ENCODE results near the gene DGKA. TPM values are rescaled to one million over a fixed set of nuclear protein-coding genes. Genes with fewer than 3 reads are reported as not detected.

The DGKA gene
- total and polyA plus RNA-seq, 2 of the 13 experiments (the other 11 are each of a cell fraction or from before 2014, with no cell fraction given) = 2.4 to 5.4 TPM

- TF ChIP-seq ZNF687 (CRISPR knock-in tag; IDR thresholded peaks at IDR 0.05) = peak; percentile 74
- TF ChIP-seq JUND (CRISPR knock-in tag; IDR thresholded peaks at IDR 0.05) = no peak
- TF ChIP-seq RBM22 (optimal IDR thresholded peaks at IDR 0.05; ENCODE audit: low read length) = no peak
- TF ChIP-seq ZMYM4 (CRISPR knock-in tag; IDR thresholded peaks at IDR 0.05) = peak; percentile 34; the same call in 1 of the 2 replicates
- TF ChIP-seq HNF1A (IDR thresholded peaks at IDR 0.05; ENCODE audit: low read depth) = no peak
- TF ChIP-seq HNF1A (CRISPR knock-in tag; IDR thresholded peaks at IDR 0.05; ENCODE audit: borderline replicate concordance) = peak; percentile 27; the same call in 1 of the 2 replicates
- no peak for TF ChIP-seq ZSCAN31 (CRISPR knock-in tag; IDR thresholded peaks at IDR 0.05; ENCODE audit: low read depth)
- no peak for TF ChIP-seq ZBTB38 (CRISPR knock-in tag; IDR thresholded peaks at IDR 0.05)
- TF ChIP-seq ZBTB46 (CRISPR knock-in tag; IDR thresholded peaks at IDR 0.05; ENCODE audit: borderline replicate concordance) = no peak
- TF ChIP-seq SRSF4 (IDR thresholded peaks at IDR 0.05; ENCODE audit: low read depth, low read length, poor library complexity, severe bottlenecking) = no peak
- no peak for TF ChIP-seq MATR3 (CRISPR knock-in tag; IDR thresholded peaks at IDR 0.05)
- 0 out of 2 replicates have a peak, but pooled peaks have one; percentile 56 for TF ChIP-seq ZNF772 (CRISPR knock-in tag; IDR thresholded peaks at IDR 0.05)
- 0 out of 2 replicates have a peak, but pooled peaks have one; percentile 19 for TF ChIP-seq ZNF225 (CRISPR knock-in tag; IDR thresholded peaks at IDR 0.05)
- no peak for TF ChIP-seq KLF16 (CRISPR knock-in tag; IDR thresholded peaks at IDR 0.05)
- no peak for TF ChIP-seq ZNF710 (CRISPR knock-in tag; IDR thresholded peaks at IDR 0.05; ENCODE audit: borderline replicate concordance)
- no peak for TF ChIP-seq KDM6A (CRISPR knock-in tag; IDR thresholded peaks at IDR 0.05; ENCODE audit: low read depth)
- no peak for TF ChIP-seq NFYB (CRISPR knock-in tag; IDR thresholded peaks at IDR 0.05)
Measured at GRCh38 chr12:55940065-55940732, 9.2 kb downstream of the DGKA start (continued).
